ENCODE data around the gene MPDU1. TPM values are rescaled to one million over a fixed set of nuclear protein-coding genes. Genes with fewer than 3 reads are reported as not detected.

The MPDU1 gene
- total RNA-seq, 1 experiment from 2014 or later = 149 TPM

GRCh38 chr17:7556627-7557026 lies 27.0 kb upstream of the MPDU1 start:
- CTCF ChIA-PET = no interaction called here
- TF ChIP-seq CTCF (conservative IDR thresholded peaks at IDR 0.05; ENCODE audit: low read depth, low read length) = no peak
- TF ChIP-seq EZH2 (IDR thresholded peaks at IDR 0.05; ENCODE audit: borderline replicate concordance, low read depth, low read length, poor library complexity, severe bottlenecking) = no peak

DNA sequence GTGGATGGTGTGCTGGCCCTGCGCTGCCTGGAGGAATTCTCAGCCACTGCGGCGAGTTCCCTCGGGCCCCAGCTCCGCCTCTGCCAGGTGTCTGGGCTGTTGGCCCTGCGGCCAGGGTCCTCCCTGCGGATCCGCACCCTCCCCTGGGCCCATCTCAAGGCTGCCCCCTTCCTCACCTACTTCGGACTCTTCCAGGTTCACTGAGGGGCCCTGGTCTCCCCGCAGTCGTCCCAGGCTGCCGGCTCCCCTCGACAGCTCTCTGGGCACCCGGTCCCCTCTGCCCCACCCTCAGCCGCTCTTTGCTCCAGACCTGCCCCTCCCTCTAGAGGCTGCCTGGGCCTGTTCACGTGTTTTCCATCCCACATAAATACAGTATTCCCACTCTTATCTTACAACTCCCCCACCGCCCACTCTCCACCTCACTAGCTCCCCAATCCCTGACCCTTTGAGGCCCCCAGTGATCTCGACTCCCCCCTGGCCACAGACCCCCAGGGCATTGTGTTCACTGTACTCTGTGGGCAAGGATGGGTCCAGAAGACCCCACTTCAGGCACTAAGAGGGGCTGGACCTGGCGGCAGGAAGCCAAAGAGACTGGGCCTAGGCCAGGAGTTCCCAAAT lies 26.4 kb upstream of the MPDU1 start:
- intact Hi-C loops (cut with micrococcal nuclease; ENCODE audit: unreplicated experiment) = no loop called here
- no peaks in the 10 kb centered on the region for H3K9me3 ChIP-seq (ENCODE audit: low read depth, low read length, poor library complexity, severe bottlenecking)
- H3K36me3 ChIP-seq (ENCODE audit: insufficient read depth, low read length, poor library complexity, severe bottlenecking) = no peaks in the 10 kb centered on the region
- no peak for DNase-seq (ENCODE audit: low spot score)
- no peaks in the 10 kb centered on the region for H3K27me3 ChIP-seq (replicated peaks; ENCODE audit: insufficient read depth, low read depth, low read length, poor library complexity)
- BruUV-seq (replicated peaks) = no TSS peak
- H3K27ac ChIP-seq (ENCODE audit: low read depth, low read length, poor library complexity, severe bottlenecking) = peak overlapping the region; percentile 68
- CTCF ChIA-PET = no interaction called here
- peaks cover 19% of the 10 kb centered on the region for H3K4me1 ChIP-seq (ENCODE audit: insufficient read depth, low read length, poor library complexity, severe bottlenecking)
- TF ChIP-seq CTCF (conservative IDR thresholded peaks at IDR 0.05; ENCODE audit: low read depth, low read length) = no peak
- TF ChIP-seq EZH2 (IDR thresholded peaks at IDR 0.05; ENCODE audit: borderline replicate concordance, low read depth, low read length, poor library complexity, severe bottlenecking) = no peak
- H3K4me3 ChIP-seq (ENCODE audit: low read depth, low read length, poor library complexity, severe bottlenecking) = no peak overlapping the region
- POLR2A ChIA-PET (ENCODE audit: low non-redundant PET) = no interaction called here

More at GRCh38 chr17:7556627-7557026, 27.0 kb upstream of the MPDU1 start:
- no peaks in the 10 kb centered on the region for H3K36me3 ChIP-seq (ENCODE audit: insufficient read depth, low read length, poor library complexity, severe bottlenecking)
- POLR2A ChIA-PET (ENCODE audit: low non-redundant PET) = no interaction called here
- no TSS peak for BruUV-seq (replicated peaks)
- H3K9me3 ChIP-seq (ENCODE audit: low read depth, low read length, poor library complexity, severe bottlenecking) = no peaks in the 10 kb centered on the region
- peaks cover 18% of the 10 kb centered on the region for H3K4me1 ChIP-seq (ENCODE audit: insufficient read depth, low read length, poor library complexity, severe bottlenecking)
- DNase-seq (ENCODE audit: low spot score) = no peak
- H3K27ac ChIP-seq (ENCODE audit: low read depth, low read length, poor library complexity, severe bottlenecking) = no peak overlapping the region
- no peak overlapping the region for H3K4me3 ChIP-seq (ENCODE audit: low read depth, low read length, poor library complexity, severe bottlenecking)
- no peaks in the 10 kb centered on the region for H3K27me3 ChIP-seq (replicated peaks; ENCODE audit: insufficient read depth, low read depth, low read length, poor library complexity)
- intact Hi-C loops (cut with micrococcal nuclease; ENCODE audit: unreplicated experiment) = no loop called here

DNA sequence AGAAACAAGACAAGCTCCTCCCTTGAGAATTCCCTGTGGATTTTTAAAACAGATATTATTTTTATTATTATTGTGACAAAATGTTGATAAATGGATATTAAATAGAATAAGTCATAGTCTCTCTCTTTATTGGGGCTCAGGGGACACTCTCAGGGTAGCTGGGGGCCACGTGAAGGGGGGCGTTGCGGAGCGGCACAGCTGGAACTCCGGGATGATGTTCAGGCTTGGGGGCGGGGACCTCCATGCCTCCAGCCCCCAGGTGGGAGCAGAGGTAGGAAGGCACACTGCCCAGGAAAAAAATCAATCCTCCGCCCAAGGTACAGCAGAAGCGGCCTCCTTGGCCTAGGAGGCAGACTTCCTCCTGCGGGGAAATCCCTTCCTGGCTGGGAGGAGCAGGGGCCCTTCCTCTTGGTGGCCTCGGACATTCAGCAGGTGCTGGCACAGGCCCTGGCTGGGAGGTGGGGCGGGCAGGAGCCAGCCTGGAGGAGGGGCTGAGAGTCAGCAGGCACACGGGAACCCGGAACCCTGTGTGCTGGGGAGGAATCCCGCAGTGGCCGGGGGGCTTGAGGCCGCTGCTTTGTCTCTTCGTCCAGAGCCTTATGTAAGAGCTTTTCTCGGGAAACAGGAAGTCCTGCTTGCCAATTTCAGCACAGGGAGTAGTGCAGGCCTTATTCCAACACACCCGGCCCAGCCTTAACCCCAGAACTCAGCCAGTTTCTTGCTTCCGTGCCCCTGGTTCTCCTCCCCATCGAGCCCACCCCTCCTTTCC lies 25.7 kb upstream of the MPDU1 start:
- POLR2A ChIA-PET (ENCODE audit: low non-redundant PET) = no interaction called here
- Histone ChIP-seq H3K36me3 (ENCODE audit: insufficient read depth, low read length, poor library complexity, severe bottlenecking) (no peaks in the 10 kb centered on the region), H3K27ac (ENCODE audit: low read depth, low read length, poor library complexity, severe bottlenecking) (peak overlapping the region; percentile 68), H3K4me1 (ENCODE audit: insufficient read depth, low read length, poor library complexity, severe bottlenecking) (peaks cover 26% of the 10 kb centered on the region), H3K9me3 (ENCODE audit: low read depth, low read length, poor library complexity, severe bottlenecking) (no peaks in the 10 kb centered on the region), H3K27me3 (replicated peaks; ENCODE audit: insufficient read depth, low read depth, low read length, poor library complexity) (no peaks in the 10 kb centered on the region), H3K4me3 (ENCODE audit: low read depth, low read length, poor library complexity, severe bottlenecking) (no peak overlapping the region)
- CTCF ChIA-PET = interaction anchor here (0.5 kb wide), 1 partner anchor 229 kb away, joined by 4 read pairs; the partner anchor contains the start of gene NEURL4
- DNase-seq (ENCODE audit: low spot score) = peak; percentile 60
- BruUV-seq (replicated peaks) = no TSS peak
- no peak for TF ChIP-seq CTCF (conservative IDR thresholded peaks at IDR 0.05; ENCODE audit: low read depth, low read length)
- no peak for TF ChIP-seq EZH2 (IDR thresholded peaks at IDR 0.05; ENCODE audit: borderline replicate concordance, low read depth, low read length, poor library complexity, severe bottlenecking)
- intact Hi-C loops (cut with micrococcal nuclease; ENCODE audit: unreplicated experiment) = no loop called here
